Thyroid gland (tissue), 4 donors: ENCODE results near the gene CRYGA.
"Not testable (repeated sequence)": the region's sequence is repeated elsewhere in the genome, so short reads cannot be mapped to it uniquely, and the experiment has no call there.

ENCODE experiments used
- POLR2A ChIP-seq, 2 donors: fragments of 450-650 bp; IDR thresholded peaks; one replicate each; pipeline ENCODE4 v1.6.1; 2017; ENCODE audit warnings: antibody characterized with exemption in 2 of 2, mild to moderate bottlenecking in 2 of 2, moderate library complexity in 1 of 2
- TF ChIP-seq, protein P1 (sequence below), 6 experiments: fragments of 200-600 bp in 3 of 6; fragments of 450-650 bp in 3 of 6; sonication (generic) in 3 of 6; IDR thresholded peaks; one replicate each; pipeline ENCODE4 v1.5.1; 2016 to 2019; ENCODE audit warnings: antibody characterized with exemption in 6 of 6, mild to moderate bottlenecking in 2 of 6, inconsistent platforms in 1 of 6, moderate library complexity in 1 of 6

DNA sequence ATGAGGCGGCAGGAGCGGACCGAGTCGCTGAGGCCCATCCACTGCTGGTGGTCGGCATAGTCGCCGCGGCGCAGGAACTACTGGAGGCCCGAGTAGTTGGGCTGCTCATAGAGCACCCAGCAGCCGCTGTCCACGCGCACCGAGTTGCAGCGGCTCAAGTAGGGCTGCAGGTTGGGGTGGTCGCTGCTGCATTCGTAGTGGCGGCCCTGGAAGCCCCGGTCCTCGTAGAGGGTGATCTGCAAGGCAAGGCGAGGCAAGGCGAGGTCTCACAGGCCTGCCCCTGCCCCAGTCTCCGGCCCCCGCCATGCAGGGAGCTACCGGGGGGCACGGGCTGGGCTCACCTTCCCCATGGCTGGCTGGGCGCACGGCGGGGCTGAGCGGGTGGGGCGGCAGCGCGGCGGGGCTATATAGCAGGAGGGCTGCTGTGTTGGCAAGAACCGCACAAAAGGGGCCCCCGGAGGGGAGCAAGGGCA is 51.1 kb downstream of the CRYGA start:
- TF ChIP-seq, protein P1, sequence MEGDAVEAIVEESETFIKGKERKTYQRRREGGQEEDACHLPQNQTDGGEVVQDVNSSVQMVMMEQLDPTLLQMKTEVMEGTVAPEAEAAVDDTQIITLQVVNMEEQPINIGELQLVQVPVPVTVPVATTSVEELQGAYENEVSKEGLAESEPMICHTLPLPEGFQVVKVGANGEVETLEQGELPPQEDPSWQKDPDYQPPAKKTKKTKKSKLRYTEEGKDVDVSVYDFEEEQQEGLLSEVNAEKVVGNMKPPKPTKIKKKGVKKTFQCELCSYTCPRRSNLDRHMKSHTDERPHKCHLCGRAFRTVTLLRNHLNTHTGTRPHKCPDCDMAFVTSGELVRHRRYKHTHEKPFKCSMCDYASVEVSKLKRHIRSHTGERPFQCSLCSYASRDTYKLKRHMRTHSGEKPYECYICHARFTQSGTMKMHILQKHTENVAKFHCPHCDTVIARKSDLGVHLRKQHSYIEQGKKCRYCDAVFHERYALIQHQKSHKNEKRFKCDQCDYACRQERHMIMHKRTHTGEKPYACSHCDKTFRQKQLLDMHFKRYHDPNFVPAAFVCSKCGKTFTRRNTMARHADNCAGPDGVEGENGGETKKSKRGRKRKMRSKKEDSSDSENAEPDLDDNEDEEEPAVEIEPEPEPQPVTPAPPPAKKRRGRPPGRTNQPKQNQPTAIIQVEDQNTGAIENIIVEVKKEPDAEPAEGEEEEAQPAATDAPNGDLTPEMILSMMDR (IDR thresholded peaks at IDR 0.05), result not testable (repeated sequence)
- TF ChIP-seq POLR2A (IDR thresholded peaks at IDR 0.05), result not testable (repeated sequence)
